Neural crest cell (in vitro differentiated cells): ENCODE measurements around the gene KLRK1. TPM values are rescaled to one million over a fixed set of nuclear protein-coding genes. Genes with fewer than 3 reads are reported as not detected.
"Not testable (repeated sequence)": the region's sequence is repeated elsewhere in the genome, so short reads cannot be mapped to it uniquely, and the experiment has no call there.

Experiments used
- DNase-seq: peaks from one replicate; pipeline ENCODE4 v3.0.0; 2021; ENCODE audit warnings: low read depth, mixed read lengths, low spot score
- H3K27ac Mint-ChIP-seq: one replicate; pipeline ENCODE4 v1.8.0; 2021; ENCODE audit warnings: mild to moderate bottlenecking, mixed read lengths; ENCODE audit not compliant: unreplicated experiment
- H3K27me3 Mint-ChIP-seq: 2 replicates; pipeline ENCODE4 v1.8.0; 2021; ENCODE audit warnings: low read depth, mild to moderate bottlenecking, mixed read lengths
- H3K36me3 Mint-ChIP-seq: 2 replicates; pipeline ENCODE4 v1.8.0; 2021; ENCODE audit warnings: low read depth, mild to moderate bottlenecking, mixed read lengths
- H3K4me1 Mint-ChIP-seq: 2 replicates; pipeline ENCODE4 v1.8.0; 2021; ENCODE audit warnings: mixed read lengths
- H3K4me3 Mint-ChIP-seq: one replicate; pipeline ENCODE4 v1.8.0; 2021; ENCODE audit warnings: mild to moderate bottlenecking, mixed read lengths
- H3K9me3 Mint-ChIP-seq: 2 replicates; pipeline ENCODE4 v1.8.0; 2021; ENCODE audit warnings: mixed read lengths
- total RNA-seq: library from RNA; stranded (reverse); gene quantifications from 2 replicates; pipeline ENCODE4 v1.2.1, GENCODE V29; 2021
- TF ChIP-seq, protein P1 (sequence below): fragments of 200-600 bp; sonication (generic); conservative IDR thresholded peaks from 2 replicates; pipeline ENCODE4 v1.5.0; 2021; ENCODE audit warnings: antibody characterized with exemption, mild to moderate bottlenecking

The KLRK1 gene
- total RNA-seq, 1 donor from 2014 or later = not detected

- H3K9me3 Mint-ChIP-seq = peaks cover 6% of the 10 kb centered on the region
These were observed 1.0 kb downstream of the KLRK1 start for GRCh38 chr12:10388624-10389413.

DNA sequence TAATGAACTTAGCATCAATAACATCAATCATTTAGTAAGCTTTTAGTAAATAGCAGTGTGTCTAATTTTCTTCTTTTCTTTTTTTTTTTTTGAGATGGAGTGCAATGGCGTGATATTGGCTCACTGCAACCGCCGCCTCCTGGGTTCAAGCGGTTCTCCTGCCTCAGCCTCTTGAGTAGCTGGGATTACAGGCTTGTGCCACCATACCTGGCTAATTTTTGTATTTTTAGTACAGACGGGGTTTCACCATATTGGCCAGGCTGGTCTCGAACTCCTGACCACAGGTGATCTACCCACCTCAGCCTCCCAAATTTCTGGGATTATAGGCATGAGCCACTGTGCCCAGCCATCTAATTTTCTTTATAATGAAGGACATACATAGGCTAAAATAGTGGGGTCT lies 2.3 kb downstream of the KLRK1 start:
- not testable (repeated sequence) for H3K27ac Mint-ChIP-seq, H3K4me3 Mint-ChIP-seq, H3K27me3 Mint-ChIP-seq, H3K36me3 Mint-ChIP-seq, DNase-seq, H3K4me1 Mint-ChIP-seq
- peaks cover 14% of the 10 kb centered on the region for H3K9me3 Mint-ChIP-seq

More at GRCh38 chr12:10388624-10389413, 1.0 kb downstream of the KLRK1 start:
- Mint-ChIP-seq H3K36me3 (peaks cover 5% of the 10 kb centered on the region), H3K27me3 (no peaks in the 10 kb centered on the region), H3K4me1 (no peaks in the 10 kb centered on the region), H3K27ac (no peak overlapping the region), H3K4me3 (no peak overlapping the region)
- DNase-seq = no peak
- TF ChIP-seq, protein P1, sequence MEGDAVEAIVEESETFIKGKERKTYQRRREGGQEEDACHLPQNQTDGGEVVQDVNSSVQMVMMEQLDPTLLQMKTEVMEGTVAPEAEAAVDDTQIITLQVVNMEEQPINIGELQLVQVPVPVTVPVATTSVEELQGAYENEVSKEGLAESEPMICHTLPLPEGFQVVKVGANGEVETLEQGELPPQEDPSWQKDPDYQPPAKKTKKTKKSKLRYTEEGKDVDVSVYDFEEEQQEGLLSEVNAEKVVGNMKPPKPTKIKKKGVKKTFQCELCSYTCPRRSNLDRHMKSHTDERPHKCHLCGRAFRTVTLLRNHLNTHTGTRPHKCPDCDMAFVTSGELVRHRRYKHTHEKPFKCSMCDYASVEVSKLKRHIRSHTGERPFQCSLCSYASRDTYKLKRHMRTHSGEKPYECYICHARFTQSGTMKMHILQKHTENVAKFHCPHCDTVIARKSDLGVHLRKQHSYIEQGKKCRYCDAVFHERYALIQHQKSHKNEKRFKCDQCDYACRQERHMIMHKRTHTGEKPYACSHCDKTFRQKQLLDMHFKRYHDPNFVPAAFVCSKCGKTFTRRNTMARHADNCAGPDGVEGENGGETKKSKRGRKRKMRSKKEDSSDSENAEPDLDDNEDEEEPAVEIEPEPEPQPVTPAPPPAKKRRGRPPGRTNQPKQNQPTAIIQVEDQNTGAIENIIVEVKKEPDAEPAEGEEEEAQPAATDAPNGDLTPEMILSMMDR = no peak

DNA sequence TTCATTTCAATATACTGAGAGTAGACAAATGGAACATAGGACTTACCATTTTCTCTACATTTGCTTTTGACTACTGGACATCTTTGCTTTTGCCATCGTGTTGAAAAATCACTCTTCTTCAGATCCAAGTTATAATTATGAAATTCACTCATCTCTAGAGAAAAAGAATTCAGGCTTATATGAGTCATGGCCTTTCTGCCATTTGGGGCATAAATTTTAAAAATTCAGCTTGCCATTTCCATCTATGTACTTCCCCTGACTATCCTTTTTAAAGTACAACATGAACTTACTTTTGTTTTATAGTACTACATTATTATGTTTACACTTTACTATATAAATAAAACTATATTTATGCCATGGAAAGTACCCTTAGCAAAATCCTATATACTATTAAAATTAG lies 3.0 kb downstream of the KLRK1 start:
- H3K4me3 Mint-ChIP-seq = no peak overlapping the region
- H3K36me3 Mint-ChIP-seq = peaks cover 5% of the 10 kb centered on the region
- no peak overlapping the region for H3K27ac Mint-ChIP-seq
- DNase-seq = no peak
- no peaks in the 10 kb centered on the region for H3K4me1 Mint-ChIP-seq
- H3K27me3 Mint-ChIP-seq = no peaks in the 10 kb centered on the region
- TF ChIP-seq, protein P1 = no peak
- H3K9me3 Mint-ChIP-seq = peaks cover 14% of the 10 kb centered on the region

DNA sequence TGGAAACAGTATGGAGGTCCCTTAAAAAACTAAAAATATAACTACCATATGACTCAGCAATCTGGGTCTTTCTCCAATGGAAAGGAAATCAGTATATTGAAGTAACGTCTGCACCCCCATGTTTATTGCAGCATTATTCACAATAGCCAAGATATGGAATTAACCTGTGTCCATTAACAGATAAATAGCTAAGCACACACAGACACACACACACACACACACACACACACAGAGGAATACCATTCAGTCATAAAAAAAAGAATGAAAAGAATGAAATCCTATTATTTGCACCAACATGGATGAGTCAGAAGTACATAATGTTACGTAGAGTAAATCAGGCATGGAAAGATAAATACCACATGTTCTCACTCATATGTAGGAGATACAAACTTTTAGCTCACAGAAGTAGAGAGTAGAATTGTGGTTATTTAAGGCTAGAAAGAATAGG lies 4.7 kb downstream of the KLRK1 start:
- H3K4me1 Mint-ChIP-seq = no peaks in the 10 kb centered on the region
- no peaks in the 10 kb centered on the region for H3K27me3 Mint-ChIP-seq
- TF ChIP-seq, protein P1 = no peak
- peaks cover 5% of the 10 kb centered on the region for H3K36me3 Mint-ChIP-seq
- peaks cover 16% of the 10 kb centered on the region for H3K9me3 Mint-ChIP-seq
- no peak for DNase-seq
- no peak overlapping the region for H3K4me3 Mint-ChIP-seq
- H3K27ac Mint-ChIP-seq = no peak overlapping the region

GRCh38 chr12:10384191-10384590 lies 5.7 kb downstream of the KLRK1 start:
- Mint-ChIP-seq H3K27ac (no peak overlapping the region), H3K36me3 (peaks cover 5% of the 10 kb centered on the region), H3K4me3 (no peak overlapping the region), H3K9me3 (peaks cover 16% of the 10 kb centered on the region), H3K4me1 (no peaks in the 10 kb centered on the region), H3K27me3 (no peaks in the 10 kb centered on the region)
- TF ChIP-seq, protein P1 = no peak
- DNase-seq = no peak

DNA sequence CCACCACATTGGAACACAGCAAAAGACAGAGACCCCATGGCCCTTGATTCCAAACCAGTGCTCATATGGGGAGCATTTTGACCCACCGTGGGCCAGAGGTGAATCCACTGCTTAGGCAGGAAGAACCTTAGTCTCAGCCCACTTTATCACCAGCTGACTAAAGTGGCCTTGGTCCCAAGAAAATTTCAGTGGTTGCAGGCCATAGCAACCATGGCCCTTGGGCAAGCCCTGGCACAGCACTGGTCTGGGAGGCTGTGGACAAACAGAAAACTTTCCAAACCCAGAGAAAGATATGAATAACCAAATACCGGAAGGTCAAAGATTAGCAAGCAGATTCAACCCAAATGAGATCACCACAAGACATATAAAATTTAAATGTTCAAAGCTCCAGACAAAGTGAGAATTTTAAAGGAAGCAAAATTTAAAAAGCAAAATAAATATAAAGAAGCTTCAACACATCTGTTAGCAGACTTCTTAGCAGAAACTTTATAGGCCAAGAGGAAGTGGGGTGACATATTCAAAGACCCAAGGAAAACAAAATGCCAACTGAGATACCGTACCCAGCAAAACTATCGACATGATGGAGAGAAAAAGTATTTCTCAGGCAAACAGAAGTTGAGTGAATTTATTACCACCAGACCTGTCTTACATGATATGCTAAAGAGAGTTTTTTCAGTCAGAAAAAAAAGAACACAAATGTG lies 7.8 kb downstream of the KLRK1 start:
- no peak overlapping the region for H3K27ac Mint-ChIP-seq
- peaks cover 5% of the 10 kb centered on the region for H3K36me3 Mint-ChIP-seq
- no peak for DNase-seq
- TF ChIP-seq, protein P1 = no peak
- H3K27me3 Mint-ChIP-seq = no peaks in the 10 kb centered on the region
- H3K9me3 Mint-ChIP-seq = peaks cover 16% of the 10 kb centered on the region
- no peak overlapping the region for H3K4me3 Mint-ChIP-seq
- H3K4me1 Mint-ChIP-seq = no peaks in the 10 kb centered on the region

DNA sequence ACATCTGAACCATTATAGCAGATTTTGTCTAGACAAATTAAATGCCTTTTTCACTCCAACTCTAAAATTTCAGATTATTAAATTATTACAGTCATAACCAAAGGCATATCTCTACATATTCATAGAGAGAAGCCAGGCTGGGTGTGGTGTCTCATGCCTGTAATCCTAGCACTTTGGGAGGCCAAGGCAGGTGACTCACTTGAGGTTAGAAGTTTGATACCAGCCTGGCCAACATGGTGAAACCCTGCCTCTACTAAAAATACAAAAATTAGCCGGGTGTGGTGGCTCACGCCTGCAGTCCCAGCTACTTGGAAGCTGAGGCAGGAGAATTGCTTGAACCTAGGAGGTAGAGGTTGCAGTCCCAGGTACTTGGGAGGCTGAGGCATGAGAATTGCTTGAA lies 11.1 kb downstream of the KLRK1 start:
- not testable (repeated sequence) for H3K36me3 Mint-ChIP-seq, DNase-seq, H3K27ac Mint-ChIP-seq, H3K27me3 Mint-ChIP-seq, H3K4me3 Mint-ChIP-seq, H3K4me1 Mint-ChIP-seq
- peaks cover 13% of the 10 kb centered on the region for H3K9me3 Mint-ChIP-seq
